NB4 (cell line): Measurements from ENCODE around the gene SCYGR7.

Source experiments
- MAX ChIP-seq: IDR thresholded peaks from 2 replicates; pipeline ENCODE4 v1.6.1; 2011; ENCODE audit warnings: low read depth, low read length
- MYC ChIP-seq: IDR thresholded peaks from 2 replicates; pipeline ENCODE4 v1.6.1; 2011; ENCODE audit warnings: low read depth, low read length
- POLR2A ChIP-seq: IDR thresholded peaks from 2 replicates; pipeline ENCODE4 v1.6.1; 2011; ENCODE audit warnings: mild to moderate bottlenecking; ENCODE audit not compliant: insufficient read length; ENCODE audit errors: extremely low read depth
- TF ChIP-seq, protein P1 (sequence below): IDR thresholded peaks from one replicate; pipeline ENCODE4 v1.5.1; 2012; ENCODE audit warnings: low read depth, low read length

- TF ChIP-seq, protein P1, sequence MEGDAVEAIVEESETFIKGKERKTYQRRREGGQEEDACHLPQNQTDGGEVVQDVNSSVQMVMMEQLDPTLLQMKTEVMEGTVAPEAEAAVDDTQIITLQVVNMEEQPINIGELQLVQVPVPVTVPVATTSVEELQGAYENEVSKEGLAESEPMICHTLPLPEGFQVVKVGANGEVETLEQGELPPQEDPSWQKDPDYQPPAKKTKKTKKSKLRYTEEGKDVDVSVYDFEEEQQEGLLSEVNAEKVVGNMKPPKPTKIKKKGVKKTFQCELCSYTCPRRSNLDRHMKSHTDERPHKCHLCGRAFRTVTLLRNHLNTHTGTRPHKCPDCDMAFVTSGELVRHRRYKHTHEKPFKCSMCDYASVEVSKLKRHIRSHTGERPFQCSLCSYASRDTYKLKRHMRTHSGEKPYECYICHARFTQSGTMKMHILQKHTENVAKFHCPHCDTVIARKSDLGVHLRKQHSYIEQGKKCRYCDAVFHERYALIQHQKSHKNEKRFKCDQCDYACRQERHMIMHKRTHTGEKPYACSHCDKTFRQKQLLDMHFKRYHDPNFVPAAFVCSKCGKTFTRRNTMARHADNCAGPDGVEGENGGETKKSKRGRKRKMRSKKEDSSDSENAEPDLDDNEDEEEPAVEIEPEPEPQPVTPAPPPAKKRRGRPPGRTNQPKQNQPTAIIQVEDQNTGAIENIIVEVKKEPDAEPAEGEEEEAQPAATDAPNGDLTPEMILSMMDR = no peak
- TF ChIP-seq POLR2A (no peak), MYC (no peak), MAX (no peak)
Observed at GRCh38 chr2:227767830-227768229, 39.7 kb downstream of the SCYGR7 start.
